Activated CD8-positive, alpha-beta T cell treated with anti-CD3 and anti-CD28 coated beads, Interleukin-2, amount 10 ng/mL, durations not matched to agents 7 days and 5 days (primary cell): ENCODE results near the gene PPP2R5D. TPM values are rescaled to one million over a fixed set of nuclear protein-coding genes. Genes with fewer than 3 reads are reported as not detected.

Experiments
- ATAC-seq: fragments of 150-1000 bp; cut with Tn5 transposase; one replicate; pipeline ENCODE4 v1.10.0; 2021; ENCODE audit warnings: moderate library complexity
- CTCF ChIA-PET: fragments of 350-600 bp; sonication (Branson Sonifier 250); formaldehyde crosslinking; loops from one replicate; lab custom pipeline; 2021; ENCODE audit warnings: antibody characterized with exemption; lab: Charles Lee
- POLR2A ChIA-PET: fragments of 350-600 bp; sonication (Branson Sonifier 250); formaldehyde crosslinking; loops from one replicate; lab custom pipeline; 2021; ENCODE audit warnings: antibody characterized with exemption; lab: Charles Lee
- DNase-seq: peaks from one replicate; pipeline ENCODE4 v3.0.0-alpha.2; 2020
- H3K27ac Mint-ChIP-seq: one replicate; pipeline ENCODE4 v1.8.0; 2021; ENCODE audit warnings: mild to moderate bottlenecking, mixed read lengths
- H3K27me3 Mint-ChIP-seq: one replicate; pipeline ENCODE4 v1.8.0; 2021; ENCODE audit warnings: low read depth, mixed read lengths
- H3K36me3 Mint-ChIP-seq: one replicate; pipeline ENCODE4 v1.8.0; 2021; ENCODE audit warnings: low read depth, mixed read lengths
- H3K4me1 Mint-ChIP-seq: one replicate; pipeline ENCODE4 v1.8.0; 2021; ENCODE audit warnings: low read depth, mixed read lengths
- H3K4me3 Mint-ChIP-seq: one replicate; pipeline ENCODE4 v1.8.0; 2021; ENCODE audit warnings: mild to moderate bottlenecking, mixed read lengths
- H3K9me3 Mint-ChIP-seq: one replicate; pipeline ENCODE4 v1.8.0; 2022; ENCODE audit warnings: mixed read lengths; ENCODE audit not compliant: insufficient read depth
- total RNA-seq, 2 experiments: library from RNA; stranded (reverse); gene quantifications; one replicate each; pipeline ENCODE4 v1.2.3, GENCODE V29; 2021

The PPP2R5D gene
- total RNA-seq, 2 experiments from 2014 or later, result 63.1 to 66.5 TPM

- Mint-ChIP-seq H3K27me3 (no peaks in the 10 kb centered on the region), H3K4me1 (peaks cover 25% of the 10 kb centered on the region), H3K36me3 (peaks cover 21% of the 10 kb centered on the region), H3K4me3 (peak within 1 kb of the TSS; percentile 95), H3K27ac (peak within 1 kb of the TSS; percentile 98), H3K9me3 (no peaks in the 10 kb centered on the region)
- ChIA-PET POLR2A (interaction anchor here (0.7 to 1.4 kb wide), 7 partner anchors 10 to 418 kb away, joined by 3 to 6 read pairs (median 3); partner anchors contain the start of genes KLHDC3, MEA1, PPP2R5D and TJAP1), CTCF (interaction anchor here (0.7 to 1.5 kb wide), 5 partner anchors 10 to 339 kb away, joined by 3 to 8 read pairs (median 4); partner anchors contain the start of genes KLHDC3 and MEA1)
- ATAC-seq, result peak; percentile 95
- peak; percentile 99 for DNase-seq
Measured at GRCh38 chr6:43059168-43060033, 75.0 kb downstream of the PPP2R5D start, which contains the start of the genes KLC4 and MRPL2. Gene KLC4 (plus strand): TSS chr6:43059631. CDS start chr6:43061336, 1,705 bp downstream. Gene MRPL2 (minus strand): TSS chr6:43059434. CDS start chr6:43059381, 53 bp downstream.

- H3K36me3 Mint-ChIP-seq, result peaks cover 21% of the 10 kb centered on the region
- ChIA-PET CTCF (interaction anchor here (0.6 to 1.5 kb wide), 6 partner anchors 9 to 132 kb away, joined by 3 to 8 read pairs (median 3); no protein-coding TSS in a partner anchor), POLR2A (interaction anchor here (1.4 kb wide), 1 partner anchor 164 kb away, joined by 3 read pairs; no protein-coding TSS in a partner anchor)
- H3K4me1 Mint-ChIP-seq, result peaks cover 24% of the 10 kb centered on the region
- DNase-seq (no peak), ATAC-seq (no peak)
- no peaks in the 10 kb centered on the region for H3K27me3 Mint-ChIP-seq
- H3K9me3 Mint-ChIP-seq, result no peaks in the 10 kb centered on the region
- H3K4me3 Mint-ChIP-seq, result peak overlapping the region; percentile 95
- H3K27ac Mint-ChIP-seq, result peak overlapping the region; percentile 98
Measured at GRCh38 chr6:43060034-43060754, 75.8 kb downstream of the PPP2R5D start.

- Mint-ChIP-seq H3K27me3 (no peaks in the 10 kb centered on the region), H3K4me1 (peaks cover 24% of the 10 kb centered on the region), H3K36me3 (peaks cover 14% of the 10 kb centered on the region), H3K9me3 (no peaks in the 10 kb centered on the region), H3K4me3 (peak overlapping the region; percentile 95), H3K27ac (peak overlapping the region; percentile 98)
- ATAC-seq (no peak), DNase-seq (no peak)
- ChIA-PET POLR2A (no interaction called here), CTCF (interaction anchor here (0.6 to 1.5 kb wide), 4 partner anchors 8 to 126 kb away, joined by 3 to 8 read pairs (median 3); no protein-coding TSS in a partner anchor)
Measured at GRCh38 chr6:43060755-43061633, 76.6 kb downstream of the PPP2R5D start.

- ATAC-seq (no peak), DNase-seq (no peak)
- Mint-ChIP-seq H3K27ac (no peak overlapping the region), H3K27me3 (no peaks in the 10 kb centered on the region), H3K4me3 (no peak overlapping the region), H3K36me3 (peaks cover 10% of the 10 kb centered on the region), H3K4me1 (peaks cover 24% of the 10 kb centered on the region), H3K9me3 (no peaks in the 10 kb centered on the region)
- CTCF ChIA-PET, result interaction anchor here (1.5 kb wide), 1 partner anchor 82 kb away, joined by 8 read pairs; no protein-coding TSS in a partner anchor
- POLR2A ChIA-PET, result no interaction called here
Measured at GRCh38 chr6:43061861-43062260, 77.5 kb downstream of the PPP2R5D start.

Other genes starting within 250 kb of the PPP2R5D start
- gene TBCC, start 238.5 kb upstream of the PPP2R5D start, total RNA-seq, result 10 to 100 TPM; 26.7 to 29.1 TPM
- 10 to 100 TPM; 18.0 to 18.8 TPM for gene BICRAL, start 202.5 kb upstream of the PPP2R5D start, total RNA-seq
- 10 to 100 TPM; 74.1 to 77.9 TPM for gene RPL7L1, start 105.0 kb upstream of the PPP2R5D start, total RNA-seq
- gene PTCRA, start 68.5 kb upstream of the PPP2R5D start, total RNA-seq, result not detected
- 10 to 100 TPM; 86.0 to 87.6 TPM for gene CNPY3, start 55.1 kb upstream of the PPP2R5D start, total RNA-seq
- 1 to 10 TPM; 1.1 to 1.2 TPM for gene GNMT, start 23.8 kb upstream of the PPP2R5D start, total RNA-seq
- gene PEX6, start 5.4 kb upstream of the PPP2R5D start, total RNA-seq, result 10 to 100 TPM; 11.1 to 12.0 TPM
- 10 to 100 TPM; 77.1 to 84.1 TPM for gene MEA1, start 29.4 kb downstream of the PPP2R5D start, total RNA-seq
- 10 to 100 TPM; 75.4 to 76.0 TPM for gene KLHDC3, start 29.7 kb downstream of the PPP2R5D start, total RNA-seq
- 10 to 100 TPM; 84.3 to 92.8 TPM for gene RRP36, start 37.1 kb downstream of the PPP2R5D start, total RNA-seq
- 1 to 10 TPM; 8.5 to 8.9 TPM for gene CUL7, start 69.3 kb downstream of the PPP2R5D start, total RNA-seq
- gene MRPL2, start 74.9 kb downstream of the PPP2R5D start, total RNA-seq, result 10 to 100 TPM; 57.5 to 58.7 TPM
- gene KLC4, start 75.1 kb downstream of the PPP2R5D start, total RNA-seq, result 10 to 100 TPM; 11.1 to 12.4 TPM
- 1 to 10 TPM; 1.2 to 1.8 TPM for gene PTK7, start 91.7 kb downstream of the PPP2R5D start, total RNA-seq
- gene SRF, start 186.7 kb downstream of the PPP2R5D start, total RNA-seq, result 10 to 100 TPM; 41.4 to 43.8 TPM
- gene CUL9, start 197.6 kb downstream of the PPP2R5D start, total RNA-seq, result 10 to 100 TPM; 50.0 to 51.2 TPM
- gene DNPH1, start 244.9 kb downstream of the PPP2R5D start, total RNA-seq, result 10 to 100 TPM; 42.5 to 47.2 TPM